ENCODE results near the gene TSKU.
A peak's percentile ranks its signal among the peaks of the same experiment; 100 is the strongest.
"Not testable (repeated sequence)": the region's sequence is repeated elsewhere in the genome, so short reads cannot be mapped to it uniquely, and the experiment has no call there.

Gene TSKU

GRCh38 chr11:76808171-76808570 lies 25.0 kb downstream of the TSKU start:
- H3K36me3 ChIP-seq (ENCODE audit: control insufficient read depth, insufficient read depth, low read length) = no peaks in the 10 kb centered on the region
- H3K79me2 ChIP-seq = no peaks in the 10 kb centered on the region
- H3K9ac ChIP-seq = no peak overlapping the region
- no peaks in the 10 kb centered on the region for H3K9me3 ChIP-seq (ENCODE audit: control insufficient read depth, low read length)
- no peak overlapping the region for H3K27ac ChIP-seq
- H3K4me2 ChIP-seq (ENCODE audit: low read length) = no peak overlapping the region
- no peak overlapping the region for H2AFZ ChIP-seq
- no peaks in the 10 kb centered on the region for H3K27me3 ChIP-seq (ENCODE audit: control insufficient read depth, insufficient read depth, low read length)
- no peak overlapping the region for H3K4me3 ChIP-seq (ENCODE audit: low read depth, low read length)
- no peak for TF ChIP-seq CTCF (IDR thresholded peaks at IDR 0.05)
- no peaks in the 10 kb centered on the region for H3K4me1 ChIP-seq

GRCh38 chr11:76808996-76809395 lies 25.8 kb downstream of the TSKU start:
- no peaks in the 10 kb centered on the region for H3K27me3 ChIP-seq (ENCODE audit: control insufficient read depth, insufficient read depth, low read length)
- no peak overlapping the region for H3K4me2 ChIP-seq (ENCODE audit: low read length)
- TF ChIP-seq CTCF (IDR thresholded peaks at IDR 0.05) = no peak
- no peak overlapping the region for H3K9ac ChIP-seq
- no peaks in the 10 kb centered on the region for H3K9me3 ChIP-seq (ENCODE audit: control insufficient read depth, low read length)
- no peaks in the 10 kb centered on the region for H3K36me3 ChIP-seq (ENCODE audit: control insufficient read depth, insufficient read depth, low read length)
- H2AFZ ChIP-seq = no peak overlapping the region
- H3K79me2 ChIP-seq = no peaks in the 10 kb centered on the region
- H3K4me3 ChIP-seq (ENCODE audit: low read depth, low read length) = no peak overlapping the region
- no peaks in the 10 kb centered on the region for H3K4me1 ChIP-seq
- H3K27ac ChIP-seq = no peak overlapping the region

- Histone ChIP-seq H3K27me3 (ENCODE audit: control insufficient read depth, insufficient read depth, low read length) (no peaks in the 10 kb centered on the region), H3K36me3 (ENCODE audit: control insufficient read depth, insufficient read depth, low read length) (no peaks in the 10 kb centered on the region), H3K79me2 (no peaks in the 10 kb centered on the region), H3K4me3 (ENCODE audit: low read depth, low read length) (no peak overlapping the region), H3K9me3 (ENCODE audit: control insufficient read depth, low read length) (no peaks in the 10 kb centered on the region), H3K4me1 (no peaks in the 10 kb centered on the region), H3K27ac (peak overlapping the region; percentile 47), H3K9ac (no peak overlapping the region), H2AFZ (peak overlapping the region; percentile 64), H3K4me2 (ENCODE audit: low read length) (no peak overlapping the region)
- TF ChIP-seq CTCF (IDR thresholded peaks at IDR 0.05) = peak; percentile 49
Measured at GRCh38 chr11:76810151-76810853, 27.1 kb downstream of the TSKU start.

GRCh38 chr11:76811259-76811658 lies 28.1 kb downstream of the TSKU start:
- Histone ChIP-seq H3K9me3 (ENCODE audit: control insufficient read depth, low read length) (no peaks in the 10 kb centered on the region), H2AFZ (no peak overlapping the region), H3K27me3 (ENCODE audit: control insufficient read depth, insufficient read depth, low read length) (no peaks in the 10 kb centered on the region), H3K4me3 (ENCODE audit: low read depth, low read length) (no peak overlapping the region), H3K9ac (no peak overlapping the region), H3K4me1 (no peaks in the 10 kb centered on the region), H3K4me2 (ENCODE audit: low read length) (no peak overlapping the region), H3K79me2 (no peaks in the 10 kb centered on the region), H3K36me3 (ENCODE audit: control insufficient read depth, insufficient read depth, low read length) (no peaks in the 10 kb centered on the region), H3K27ac (no peak overlapping the region)
- TF ChIP-seq CTCF (IDR thresholded peaks at IDR 0.05) = no peak

GRCh38 chr11:76814414-76814813 lies 31.3 kb downstream of the TSKU start:
- no peak overlapping the region for H3K27ac ChIP-seq
- TF ChIP-seq CTCF (IDR thresholded peaks at IDR 0.05) = no peak
- no peaks in the 10 kb centered on the region for H3K4me1 ChIP-seq
- H2AFZ ChIP-seq = no peak overlapping the region
- no peak overlapping the region for H3K4me2 ChIP-seq (ENCODE audit: low read length)
- H3K4me3 ChIP-seq (ENCODE audit: low read depth, low read length) = no peak overlapping the region
- no peak overlapping the region for H3K9ac ChIP-seq
- H3K79me2 ChIP-seq = no peaks in the 10 kb centered on the region
- no peaks in the 10 kb centered on the region for H3K27me3 ChIP-seq (ENCODE audit: control insufficient read depth, insufficient read depth, low read length)
- H3K36me3 ChIP-seq (ENCODE audit: control insufficient read depth, insufficient read depth, low read length) = no peaks in the 10 kb centered on the region
- no peaks in the 10 kb centered on the region for H3K9me3 ChIP-seq (ENCODE audit: control insufficient read depth, low read length)

GRCh38 chr11:76815678-76816077 lies 32.5 kb downstream of the TSKU start:
- not testable (repeated sequence) for H3K27me3 ChIP-seq (ENCODE audit: control insufficient read depth, insufficient read depth, low read length); H3K27ac ChIP-seq; H3K9ac ChIP-seq; H3K4me1 ChIP-seq; H3K4me2 ChIP-seq (ENCODE audit: low read length); H3K79me2 ChIP-seq; H2AFZ ChIP-seq; H3K9me3 ChIP-seq (ENCODE audit: control insufficient read depth, low read length); H3K4me3 ChIP-seq (ENCODE audit: low read depth, low read length); H3K36me3 ChIP-seq (ENCODE audit: control insufficient read depth, insufficient read depth, low read length)
